PC-9 (cell line): Measurements from ENCODE around the gene STK17A.

Experiments used
- CTCF ChIP-seq: fragments of 200-600 bp; sonication (generic); conservative IDR thresholded peaks from 2 replicates; pipeline ENCODE4 v1.6.1; 2017; ENCODE audit warnings: mixed run types, antibody characterized with exemption, mild to moderate bottlenecking, moderate library complexity
- EZH2 ChIP-seq: fragments of 200-600 bp; sonication (generic); IDR thresholded peaks from 2 replicates; pipeline ENCODE4 v1.8.0; 2017; ENCODE audit warnings: antibody characterized with exemption, low read depth

- TF ChIP-seq CTCF = no peak
- no peak for TF ChIP-seq EZH2
These were observed 62.9 kb downstream of the STK17A start for GRCh38 chr7:43645699-43646226.
